RWPE2 (cell line): ENCODE data around the gene C19orf81.

ENCODE experiments used
- ATAC-seq: fragments of 200-7000 bp; cut with Tn5 transposase; 3 replicates; pipeline ENCODE4 v1.9.1; 2021; ENCODE audit warnings: low read depth
- DNase-seq: peaks from one replicate; pipeline ENCODE4 v3.0.0-alpha.2; 2020; ENCODE audit warnings: low spot score
- H3K27ac ChIP-seq: fragments of 450-650 bp; 2 replicates; pipeline ENCODE4 v1.5.1; 2017; ENCODE audit warnings: mild to moderate bottlenecking; ENCODE audit not compliant: poor library complexity, severe bottlenecking
- H3K27me3 ChIP-seq: fragments of 250-450 bp; sonication (Bioruptor Pico); 2 replicates; pipeline ENCODE4 v1.5.1; 2021; ENCODE audit warnings: mild to moderate bottlenecking, moderate library complexity; ENCODE audit not compliant: insufficient read depth, poor library complexity, severe bottlenecking
- H3K36me3 ChIP-seq: fragments of 250-450 bp; sonication (Bioruptor Pico); 2 replicates; pipeline ENCODE4 v1.5.1; 2020; ENCODE audit warnings: low read depth, mild to moderate bottlenecking, moderate library complexity
- H3K4me1 ChIP-seq: fragments of 250-450 bp; sonication (Bioruptor Pico); 2 replicates; pipeline ENCODE4 v1.5.1; 2021; ENCODE audit warnings: mild to moderate bottlenecking, moderate library complexity; ENCODE audit not compliant: insufficient read depth, poor library complexity, severe bottlenecking
- H3K4me3 ChIP-seq: fragments of 250-450 bp; sonication (Bioruptor Pico); 2 replicates; pipeline ENCODE4 v1.5.1; 2021; ENCODE audit warnings: mild to moderate bottlenecking, moderate library complexity; ENCODE audit not compliant: severe bottlenecking
- H3K9me3 ChIP-seq: fragments of 250-450 bp; sonication (Bioruptor Pico); 2 replicates; pipeline ENCODE4 v1.5.1; 2021; ENCODE audit warnings: mild to moderate bottlenecking, moderate library complexity; ENCODE audit not compliant: severe bottlenecking
- TF ChIP-seq, protein P1 (sequence below): fragments of 450-650 bp; IDR thresholded peaks from one replicate; pipeline ENCODE4 v1.5.1; 2017; ENCODE audit warnings: mild to moderate bottlenecking, moderate library complexity; ENCODE audit not compliant: poor library complexity, severe bottlenecking

The C19orf81 gene

GRCh38 chr19:50695251-50696093 is 46.2 kb downstream of the C19orf81 start:
- ATAC-seq = peak; percentile 39; the same call in 2 of the 3 replicates
- Histone ChIP-seq H3K36me3 (no peaks in the 10 kb centered on the region), H3K9me3 (no peaks in the 10 kb centered on the region), H3K4me3 (no peak overlapping the region), H3K4me1 (no peaks in the 10 kb centered on the region), H3K27me3 (peaks cover 35% of the 10 kb centered on the region), H3K27ac (no peak overlapping the region)
- TF ChIP-seq, protein P1, sequence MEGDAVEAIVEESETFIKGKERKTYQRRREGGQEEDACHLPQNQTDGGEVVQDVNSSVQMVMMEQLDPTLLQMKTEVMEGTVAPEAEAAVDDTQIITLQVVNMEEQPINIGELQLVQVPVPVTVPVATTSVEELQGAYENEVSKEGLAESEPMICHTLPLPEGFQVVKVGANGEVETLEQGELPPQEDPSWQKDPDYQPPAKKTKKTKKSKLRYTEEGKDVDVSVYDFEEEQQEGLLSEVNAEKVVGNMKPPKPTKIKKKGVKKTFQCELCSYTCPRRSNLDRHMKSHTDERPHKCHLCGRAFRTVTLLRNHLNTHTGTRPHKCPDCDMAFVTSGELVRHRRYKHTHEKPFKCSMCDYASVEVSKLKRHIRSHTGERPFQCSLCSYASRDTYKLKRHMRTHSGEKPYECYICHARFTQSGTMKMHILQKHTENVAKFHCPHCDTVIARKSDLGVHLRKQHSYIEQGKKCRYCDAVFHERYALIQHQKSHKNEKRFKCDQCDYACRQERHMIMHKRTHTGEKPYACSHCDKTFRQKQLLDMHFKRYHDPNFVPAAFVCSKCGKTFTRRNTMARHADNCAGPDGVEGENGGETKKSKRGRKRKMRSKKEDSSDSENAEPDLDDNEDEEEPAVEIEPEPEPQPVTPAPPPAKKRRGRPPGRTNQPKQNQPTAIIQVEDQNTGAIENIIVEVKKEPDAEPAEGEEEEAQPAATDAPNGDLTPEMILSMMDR = no peak
- no peak for DNase-seq

GRCh38 chr19:50696094-50696483 is 46.8 kb downstream of the C19orf81 start:
- no peak for DNase-seq
- no peaks in the 10 kb centered on the region for H3K36me3 ChIP-seq
- H3K27me3 ChIP-seq = peaks cover 35% of the 10 kb centered on the region
- no peak overlapping the region for H3K4me3 ChIP-seq
- no peaks in the 10 kb centered on the region for H3K4me1 ChIP-seq
- ATAC-seq = no peak
- TF ChIP-seq, protein P1 = no peak
- H3K9me3 ChIP-seq = no peaks in the 10 kb centered on the region
- H3K27ac ChIP-seq = no peak overlapping the region

DNA sequence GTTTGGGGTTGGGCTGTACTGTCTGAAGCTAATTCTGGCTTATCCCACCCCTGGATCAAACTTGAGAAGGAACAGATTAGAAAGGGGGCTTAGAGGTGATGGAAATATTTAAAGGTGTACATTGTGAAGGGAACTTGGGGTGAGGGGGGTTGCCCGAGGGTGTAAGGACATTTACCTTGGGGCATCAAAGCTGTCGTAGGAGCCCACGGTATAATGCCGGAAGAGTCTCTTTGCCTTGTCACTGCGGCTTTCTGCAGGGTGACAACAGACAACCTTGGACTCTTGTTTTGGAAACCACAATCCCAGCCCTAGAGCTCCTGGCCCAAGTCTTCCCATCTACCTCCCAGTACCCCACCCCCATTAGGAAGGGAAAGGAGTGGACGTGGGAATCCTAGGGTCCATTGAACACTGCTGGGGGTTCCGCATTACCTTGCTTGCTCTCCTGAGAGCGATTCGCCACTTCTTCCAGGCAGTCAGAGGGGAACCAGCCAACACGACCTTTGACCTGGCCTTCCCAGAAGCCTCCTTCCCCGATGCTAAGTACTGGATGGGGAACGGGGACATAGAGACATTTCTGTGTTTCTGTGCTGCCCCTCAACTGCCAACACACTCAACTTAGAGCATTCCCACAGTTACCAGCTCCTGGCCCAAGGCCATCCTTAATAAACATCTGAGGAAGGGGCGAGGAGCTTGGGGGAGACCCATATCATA is 48.3 kb downstream of the C19orf81 start:
- Histone ChIP-seq H3K4me3 (no peak overlapping the region), H3K4me1 (no peaks in the 10 kb centered on the region), H3K27ac (no peak overlapping the region), H3K9me3 (no peaks in the 10 kb centered on the region), H3K36me3 (no peaks in the 10 kb centered on the region), H3K27me3 (peaks cover 32% of the 10 kb centered on the region)
- TF ChIP-seq, protein P1 = no peak
- ATAC-seq (no peak), DNase-seq (no peak)

DNA sequence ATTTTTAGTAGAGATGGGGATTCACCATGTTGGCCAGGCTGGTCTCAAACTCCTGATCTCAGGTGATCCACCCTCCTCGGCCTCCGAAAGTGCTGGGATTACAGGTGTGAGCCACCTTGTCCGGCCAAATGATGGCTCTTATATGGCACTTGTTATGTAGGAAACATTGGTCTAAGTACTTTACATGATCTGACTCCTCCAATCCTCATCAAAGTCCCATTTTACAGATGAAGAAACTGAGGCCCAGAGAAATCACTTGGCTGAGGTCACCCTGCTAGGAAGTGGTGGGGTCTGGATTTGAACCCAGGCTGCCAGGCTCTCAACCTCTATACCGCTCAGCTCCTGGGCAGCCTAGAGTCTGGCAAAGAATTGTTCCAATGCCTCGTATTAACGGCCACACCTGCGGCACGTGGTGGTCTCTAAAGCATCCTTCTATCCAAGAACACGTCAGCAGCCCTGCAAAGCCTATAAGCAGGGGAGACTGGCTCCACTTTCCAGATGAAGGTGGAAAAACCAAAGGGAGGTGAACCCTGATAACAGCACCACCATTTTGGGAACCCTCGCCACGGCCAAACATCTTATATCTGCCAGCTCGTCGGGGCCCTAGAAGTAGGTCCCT is 52.2 kb downstream of the C19orf81 start:
- H3K9me3 ChIP-seq = no peaks in the 10 kb centered on the region
- H3K27ac ChIP-seq = no peak overlapping the region
- DNase-seq (no peak), ATAC-seq (no peak)
- H3K4me3 ChIP-seq = no peak overlapping the region
- H3K4me1 ChIP-seq = no peaks in the 10 kb centered on the region
- no peaks in the 10 kb centered on the region for H3K36me3 ChIP-seq
- H3K27me3 ChIP-seq = peaks cover 7% of the 10 kb centered on the region
- TF ChIP-seq, protein P1 = no peak
